Measurements from ENCODE around the gene PAK4. TPM values are rescaled to one million over a fixed set of nuclear protein-coding genes. Genes with fewer than 3 reads are reported as not detected.
"Not testable (repeated sequence)": the region's sequence is repeated elsewhere in the genome, so short reads cannot be mapped to it uniquely, and the experiment has no call there.

PAK4 gene
- total and polyA plus RNA-seq, 8 donors, result 4.2 to 80.4 (median 24.4) TPM

DNA sequence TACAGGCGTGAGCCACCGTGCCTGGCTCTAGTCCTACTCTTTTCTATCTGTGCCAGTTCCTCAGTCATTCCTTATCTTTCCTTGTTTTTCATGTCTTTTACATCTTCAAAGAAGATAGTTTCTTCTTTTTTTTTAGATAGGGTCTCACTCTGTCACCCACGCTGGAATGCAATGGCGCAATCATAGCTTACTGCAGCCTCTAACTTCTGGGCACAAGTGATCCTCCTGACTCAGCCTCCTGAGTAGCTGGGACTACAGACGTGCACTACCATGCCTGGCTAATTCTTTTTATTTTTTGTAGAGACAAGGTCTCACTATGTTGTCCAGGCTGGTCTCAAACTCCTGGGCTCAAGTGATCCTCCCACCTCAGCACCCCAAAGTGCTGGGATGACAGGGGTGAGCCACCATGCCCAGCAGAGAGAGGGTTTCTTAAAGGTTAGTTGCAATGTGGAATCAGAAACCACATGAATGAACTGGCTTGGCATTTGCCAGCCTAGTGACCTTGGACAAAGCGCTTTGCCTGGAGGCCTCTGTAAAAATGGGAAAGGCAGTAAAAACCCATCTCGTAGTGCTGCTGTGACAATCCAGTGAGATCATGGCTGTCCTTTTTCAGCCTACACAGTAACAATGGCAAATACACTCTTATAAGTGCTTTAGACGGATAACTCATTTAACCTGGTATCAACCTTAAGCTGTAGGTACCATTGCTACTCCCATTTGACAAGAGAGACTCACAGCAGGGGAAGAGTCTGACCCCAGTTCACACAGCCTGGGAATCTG lies 37.5 kb upstream of the PAK4 start:
- Histone ChIP-seq H3K27me3 (peaks cover 10 to 87% (median 36%) of the 10 kb centered on the region in 3 donors), H3K4me3 (no peak overlapping the region), H3K36me3 (no peaks in the 10 kb centered on the region), H3K4me1 (peaks cover 11 to 16% (median 14%) of the 10 kb centered on the region in 4 donors), H3K9me3 (no peaks in the 10 kb centered on the region), H3K27ac (no peak overlapping the region)
- TF ChIP-seq POLR2AphosphoS5 (IDR thresholded peaks at IDR 0.05) (no peak), POLR2A (IDR thresholded peaks at IDR 0.05) (no peak), EP300 (IDR thresholded peaks at IDR 0.05) (no peak)
- TF ChIP-seq, protein P1, sequence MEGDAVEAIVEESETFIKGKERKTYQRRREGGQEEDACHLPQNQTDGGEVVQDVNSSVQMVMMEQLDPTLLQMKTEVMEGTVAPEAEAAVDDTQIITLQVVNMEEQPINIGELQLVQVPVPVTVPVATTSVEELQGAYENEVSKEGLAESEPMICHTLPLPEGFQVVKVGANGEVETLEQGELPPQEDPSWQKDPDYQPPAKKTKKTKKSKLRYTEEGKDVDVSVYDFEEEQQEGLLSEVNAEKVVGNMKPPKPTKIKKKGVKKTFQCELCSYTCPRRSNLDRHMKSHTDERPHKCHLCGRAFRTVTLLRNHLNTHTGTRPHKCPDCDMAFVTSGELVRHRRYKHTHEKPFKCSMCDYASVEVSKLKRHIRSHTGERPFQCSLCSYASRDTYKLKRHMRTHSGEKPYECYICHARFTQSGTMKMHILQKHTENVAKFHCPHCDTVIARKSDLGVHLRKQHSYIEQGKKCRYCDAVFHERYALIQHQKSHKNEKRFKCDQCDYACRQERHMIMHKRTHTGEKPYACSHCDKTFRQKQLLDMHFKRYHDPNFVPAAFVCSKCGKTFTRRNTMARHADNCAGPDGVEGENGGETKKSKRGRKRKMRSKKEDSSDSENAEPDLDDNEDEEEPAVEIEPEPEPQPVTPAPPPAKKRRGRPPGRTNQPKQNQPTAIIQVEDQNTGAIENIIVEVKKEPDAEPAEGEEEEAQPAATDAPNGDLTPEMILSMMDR (IDR thresholded peaks at IDR 0.05), result no peak
- 77 to 87% (median 81%) methylated on average over 8 of the region's 8 CpGs for WGBS, 5 donors
- intact Hi-C loops (cut with DNase I; ENCODE audit: low total_unique reads), result no loop called here
- DNase-seq, result no peak

DNA sequence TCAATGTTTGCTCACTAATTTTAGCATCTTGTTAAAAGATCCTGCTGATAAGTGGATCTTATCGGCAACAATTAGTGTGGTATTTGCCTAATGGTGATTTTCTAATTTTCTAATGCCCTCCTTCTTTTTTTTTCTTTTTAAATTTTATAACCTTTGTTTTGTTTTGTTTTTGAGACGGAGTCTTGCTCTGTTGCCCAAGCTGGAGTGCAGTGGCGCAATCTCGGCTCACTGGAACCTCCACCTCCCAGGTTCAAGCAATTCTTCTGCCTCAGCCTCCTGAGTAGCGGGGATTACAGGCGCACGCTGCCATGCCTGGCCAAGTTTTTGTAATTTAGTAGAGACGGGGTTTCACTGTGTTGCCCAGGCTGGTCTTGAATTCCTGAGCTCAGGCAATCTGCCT lies 35.6 kb upstream of the PAK4 start:
- H3K27ac ChIP-seq; H3K36me3 ChIP-seq; H3K9me3 ChIP-seq; DNase-seq; H3K4me3 ChIP-seq; intact Hi-C loops (cut with DNase I; ENCODE audit: low total_unique reads); H3K4me1 ChIP-seq: not testable (repeated sequence)
- whole genome bisulfite sequencing, 5 donors, result 81 to 85% (median 83%) methylated on average over 8 of the region's 8 CpGs
- peaks cover 0 to 85% (median 16%) of the 10 kb centered on the region in 3 donors for H3K27me3 ChIP-seq

DNA sequence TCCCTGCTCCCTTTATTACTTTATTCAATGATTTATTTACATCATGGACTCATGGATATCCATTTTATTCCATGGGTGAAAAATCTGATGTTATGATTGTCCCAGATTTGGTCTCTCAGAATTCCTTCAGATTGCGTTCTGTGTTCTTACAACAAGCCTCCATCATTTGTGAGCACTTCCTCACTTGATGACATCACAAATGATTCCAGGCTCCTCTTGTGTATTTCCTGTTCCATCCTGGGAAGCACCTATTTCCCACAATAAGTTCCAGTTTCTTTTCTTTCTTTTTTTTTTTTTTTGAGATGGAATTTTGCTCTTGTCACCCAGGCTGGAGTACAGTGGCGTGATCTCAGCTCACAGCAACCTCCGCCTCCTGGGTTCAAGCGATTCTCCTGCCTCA lies 34.7 kb upstream of the PAK4 start:
- TF ChIP-seq, protein P1 (IDR thresholded peaks at IDR 0.05), result no peak
- TF ChIP-seq EP300 (IDR thresholded peaks at IDR 0.05) (no peak), POLR2A (IDR thresholded peaks at IDR 0.05) (no peak), POLR2AphosphoS5 (IDR thresholded peaks at IDR 0.05) (no peak)
- intact Hi-C loops (cut with DNase I; ENCODE audit: low total_unique reads), result no loop called here
- Histone ChIP-seq H3K4me1 (no peaks in the 10 kb centered on the region), H3K9me3 (no peaks in the 10 kb centered on the region), H3K27me3 (peaks cover 0 to 85% (median 12%) of the 10 kb centered on the region in 3 donors), H3K4me3 (no peak overlapping the region), H3K27ac (no peak overlapping the region), H3K36me3 (no peaks in the 10 kb centered on the region)
- no peak for DNase-seq
- WGBS, 5 donors, result 88 to 94% (median 93%) methylated on average over 4 of the region's 4 CpGs

DNA sequence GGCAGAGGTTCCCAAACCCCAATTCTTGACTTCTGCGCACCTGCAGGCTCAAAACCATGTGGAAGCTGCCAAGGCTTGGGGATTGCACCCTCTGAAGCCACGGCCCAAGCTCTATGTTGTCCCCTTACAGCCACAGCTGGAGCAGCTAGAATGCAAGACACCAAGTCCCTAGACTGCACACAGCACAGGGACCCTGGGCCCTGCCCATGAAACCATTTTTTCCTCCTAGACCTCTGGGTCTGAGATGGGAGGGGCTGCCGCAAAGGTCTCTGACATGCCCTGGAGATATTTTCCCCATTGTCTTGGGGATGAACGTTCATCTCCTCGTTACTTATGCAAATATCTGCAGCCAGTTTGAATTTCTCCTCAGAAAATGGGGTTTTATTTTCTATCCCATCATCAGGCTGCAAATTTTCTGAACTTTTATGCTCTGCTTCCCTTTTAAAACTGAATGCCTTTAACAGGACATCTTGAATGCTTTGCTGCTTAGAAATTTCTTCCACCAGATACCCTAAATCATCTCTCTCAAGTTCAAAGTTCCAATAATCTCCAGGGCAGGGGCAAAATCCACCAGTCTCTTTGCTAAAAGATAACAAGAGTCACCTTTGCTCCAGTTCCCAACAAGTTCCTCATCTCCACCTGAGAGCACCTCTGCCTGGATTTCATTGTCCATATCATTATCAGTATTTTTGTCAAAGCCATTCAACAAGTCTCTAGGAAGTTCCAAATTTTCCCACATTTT lies 29.6 kb upstream of the PAK4 start:
- H3K9me3 ChIP-seq; intact Hi-C loops (cut with DNase I; ENCODE audit: low total_unique reads); H3K4me1 ChIP-seq; DNase-seq; H3K4me3 ChIP-seq; H3K36me3 ChIP-seq; H3K27ac ChIP-seq: not testable (repeated sequence)
- 73 to 82% (median 75%) methylated on average over 5 of the region's 5 CpGs for WGBS, 5 donors
- peaks cover 10 to 98% (median 28%) of the 10 kb centered on the region in 3 donors for H3K27me3 ChIP-seq

DNA sequence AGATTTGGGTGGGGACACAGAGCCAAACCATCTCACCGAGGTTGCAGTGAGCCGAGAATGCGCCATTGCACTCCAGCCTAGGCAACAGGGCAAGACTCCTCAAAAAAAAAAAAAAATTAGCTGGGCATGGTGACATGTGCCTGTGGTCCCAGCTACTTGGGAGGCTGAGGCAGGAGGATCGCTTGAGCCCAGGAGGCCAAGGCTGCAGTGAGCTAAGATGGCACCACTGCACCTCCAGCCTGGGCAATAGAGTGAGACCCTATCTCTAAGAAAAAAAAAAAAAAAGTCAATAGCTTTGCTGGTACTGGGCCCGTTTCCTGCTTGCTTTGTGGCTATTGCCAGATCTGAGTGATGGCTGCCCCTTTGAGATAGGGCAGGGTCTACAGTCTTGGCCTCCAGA lies 28.3 kb upstream of the PAK4 start:
- TF ChIP-seq POLR2AphosphoS5 (IDR thresholded peaks at IDR 0.05) (no peak), POLR2A (IDR thresholded peaks at IDR 0.05) (no peak), EP300 (IDR thresholded peaks at IDR 0.05) (no peak)
- TF ChIP-seq, protein P1 (IDR thresholded peaks at IDR 0.05), result no peak
- intact Hi-C loops (cut with DNase I; ENCODE audit: low total_unique reads), result no loop called here
- no peak for DNase-seq
- Histone ChIP-seq H3K9me3 (no peaks in the 10 kb centered on the region), H3K27me3 (peaks cover 10 to 89% (median 24%) of the 10 kb centered on the region in 3 donors), H3K4me1 (no peaks in the 10 kb centered on the region), H3K27ac (no peak overlapping the region), H3K36me3 (no peaks in the 10 kb centered on the region), H3K4me3 (no peak overlapping the region)
- 54 to 82% (median 64%) methylated on average over 5 of the region's 5 CpGs for WGBS, 5 donors
